Effector memory CD4-positive, alpha-beta T cell (primary cell): ENCODE data around the gene PLCB1.
"Not testable (repeated sequence)": the region's sequence is repeated elsewhere in the genome, so short reads cannot be mapped to it uniquely, and the experiment has no call there.

Experiments
- DNase-seq, 3 donors: peaks; one replicate each; pipeline ENCODE4 v3.0.0-alpha.2; 2020
- H3K27ac ChIP-seq: 2 replicates; pipeline ENCODE4 v1.7.0; 2013; ENCODE audit warnings: mild to moderate bottlenecking, low read length, moderate library complexity; ENCODE audit not compliant: insufficient read depth, poor library complexity, severe bottlenecking
- H3K27me3 ChIP-seq: replicated peaks from 2 replicates; pipeline ENCODE4 v1.7.0; 2013; ENCODE audit warnings: mild to moderate bottlenecking, low read length; ENCODE audit not compliant: insufficient read depth, control insufficient read depth, poor library complexity, severe bottlenecking
- H3K36me3 ChIP-seq: 2 replicates; pipeline ENCODE4 v1.7.0; 2013; ENCODE audit warnings: mild to moderate bottlenecking, low read length, moderate library complexity; ENCODE audit not compliant: control insufficient read depth, insufficient read depth
- H3K4me1 ChIP-seq: 2 replicates; pipeline ENCODE4 v1.7.0; 2013; ENCODE audit warnings: low read length, mild to moderate bottlenecking; ENCODE audit not compliant: control insufficient read depth, insufficient read depth, poor library complexity, severe bottlenecking
- H3K4me3 ChIP-seq: 2 replicates; pipeline ENCODE4 v1.7.0; 2013; ENCODE audit warnings: low read length, low read depth, mild to moderate bottlenecking; ENCODE audit not compliant: insufficient read depth, poor library complexity, severe bottlenecking
- H3K9me3 ChIP-seq: 2 replicates; pipeline ENCODE4 v1.7.0; 2013; ENCODE audit warnings: mild to moderate bottlenecking, low read length, moderate library complexity; ENCODE audit not compliant: control insufficient read depth

PLCB1 gene

DNA sequence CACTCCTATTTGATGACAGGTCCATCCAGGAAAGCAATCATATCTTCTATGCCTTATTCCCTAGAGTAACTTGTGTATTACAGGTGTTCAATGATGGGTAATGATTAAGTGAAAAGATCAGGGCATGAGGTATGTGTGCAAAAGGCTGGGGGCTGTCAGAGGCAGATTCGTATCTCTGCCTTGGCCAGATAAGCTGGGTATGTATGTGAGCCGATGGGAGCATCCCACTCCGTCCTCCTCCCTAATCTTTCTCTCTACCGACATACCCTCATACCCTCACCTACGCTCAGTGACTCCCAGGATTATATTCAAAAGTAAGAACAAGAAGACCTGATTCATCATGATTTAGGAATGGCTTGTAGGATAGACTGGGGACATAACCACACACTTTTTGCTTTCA is 238.7 kb downstream of the PLCB1 start:
- H3K27me3 ChIP-seq: no peaks in the 10 kb centered on the region
- no peak overlapping the region for H3K27ac ChIP-seq
- no peaks in the 10 kb centered on the region for H3K9me3 ChIP-seq
- no peaks in the 10 kb centered on the region for H3K36me3 ChIP-seq
- H3K4me3 ChIP-seq: no peak overlapping the region
- peaks cover 2% of the 10 kb centered on the region for H3K4me1 ChIP-seq
- no peak for DNase-seq

DNA sequence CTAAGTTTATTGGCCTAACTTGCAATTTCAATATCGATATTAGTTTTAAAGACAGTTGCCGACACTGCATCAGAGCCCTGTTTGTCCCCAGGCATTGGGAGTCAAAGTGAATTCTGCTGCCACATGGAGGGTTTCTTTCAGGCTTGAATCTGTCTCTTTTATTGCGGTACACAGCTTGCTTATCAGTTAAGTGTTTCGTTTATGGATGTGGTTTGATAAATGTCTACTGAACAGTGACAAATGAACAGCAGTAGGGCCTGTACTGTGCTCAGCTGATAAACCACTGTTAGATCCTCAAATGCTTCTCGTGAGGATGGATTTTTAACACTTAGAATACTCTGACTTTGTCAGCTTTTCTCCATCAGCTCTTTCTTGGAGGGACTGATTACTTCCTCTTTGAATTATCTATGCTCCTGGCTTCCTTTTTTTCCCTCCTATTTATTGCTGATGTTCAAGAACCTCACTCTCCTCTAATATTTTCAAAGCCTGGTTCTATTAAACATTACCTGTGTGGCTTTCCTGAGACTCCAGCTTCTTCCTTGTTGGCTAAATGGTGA is 240.8 kb downstream of the PLCB1 start:
- no peak overlapping the region for H3K4me3 ChIP-seq
- no peaks in the 10 kb centered on the region for H3K27me3 ChIP-seq
- no peak overlapping the region for H3K27ac ChIP-seq
- no peak for DNase-seq
- H3K4me1 ChIP-seq: peaks cover 2% of the 10 kb centered on the region
- H3K9me3 ChIP-seq: no peaks in the 10 kb centered on the region
- H3K36me3 ChIP-seq: no peaks in the 10 kb centered on the region

DNA sequence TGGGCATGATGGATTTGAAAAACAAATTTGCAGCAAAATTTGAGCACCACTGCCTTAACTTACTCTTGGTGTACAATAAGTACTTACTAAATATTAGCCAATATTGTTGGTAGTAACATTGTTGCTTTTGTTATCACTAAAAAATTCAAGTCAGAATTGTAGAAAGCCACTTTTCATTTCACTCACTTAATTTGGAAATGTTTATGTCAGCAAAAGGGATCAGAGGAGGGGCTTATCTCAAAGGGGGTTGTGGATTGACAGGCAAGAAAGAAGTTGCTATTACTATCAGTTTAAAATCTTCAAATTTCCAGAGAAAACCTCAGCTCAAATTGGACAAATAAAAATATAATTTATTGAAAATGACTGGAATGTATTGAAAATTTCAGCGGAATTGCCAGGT is 241.5 kb downstream of the PLCB1 start:
- peaks cover 2% of the 10 kb centered on the region for H3K4me1 ChIP-seq
- no peak for DNase-seq
- no peaks in the 10 kb centered on the region for H3K36me3 ChIP-seq
- no peaks in the 10 kb centered on the region for H3K9me3 ChIP-seq
- no peaks in the 10 kb centered on the region for H3K27me3 ChIP-seq
- H3K27ac ChIP-seq: no peak overlapping the region
- H3K4me3 ChIP-seq: no peak overlapping the region

DNA sequence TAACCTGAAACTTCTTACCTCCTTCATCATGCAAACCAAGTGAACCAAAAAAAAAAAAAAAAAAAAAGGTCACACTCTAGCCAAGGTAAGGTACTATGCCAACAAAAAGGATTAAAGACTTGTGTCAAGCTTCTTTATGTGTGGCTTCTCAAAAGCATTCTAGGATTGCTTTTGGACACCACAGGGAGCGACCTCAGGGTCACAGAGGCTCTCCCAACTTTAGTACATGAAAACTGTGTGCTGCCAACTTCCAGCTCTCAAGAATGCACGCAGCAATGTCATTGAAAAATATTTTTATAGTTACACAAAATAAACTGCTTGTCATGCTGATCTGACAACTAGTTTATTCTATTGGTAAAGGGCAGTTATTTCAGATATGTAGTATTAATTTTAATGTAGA is 243.8 kb downstream of the PLCB1 start:
- DNase-seq: no peak
- H3K27ac ChIP-seq: no peak overlapping the region
- H3K27me3 ChIP-seq: no peaks in the 10 kb centered on the region
- H3K4me3 ChIP-seq: no peak overlapping the region
- no peaks in the 10 kb centered on the region for H3K36me3 ChIP-seq
- no peaks in the 10 kb centered on the region for H3K4me1 ChIP-seq
- H3K9me3 ChIP-seq: no peaks in the 10 kb centered on the region

DNA sequence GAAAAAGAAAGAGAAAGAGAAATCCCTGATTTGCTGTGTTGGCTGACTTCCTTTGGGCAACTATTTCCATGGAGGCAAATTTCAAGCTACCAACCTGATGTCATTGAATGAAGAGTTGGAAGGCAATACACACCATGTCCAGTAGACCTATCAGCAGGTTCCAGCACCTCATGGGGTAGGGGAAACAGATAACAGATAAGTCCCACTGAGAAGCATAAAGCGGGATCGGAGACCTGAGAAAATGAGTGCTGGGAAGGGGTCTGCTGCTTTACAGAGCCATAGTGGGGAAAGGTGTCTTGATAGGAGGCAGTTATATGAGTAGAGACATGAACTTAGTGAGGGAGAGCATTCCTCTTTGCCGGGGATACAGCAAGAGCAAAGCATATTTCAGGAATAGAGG is 244.9 kb downstream of the PLCB1 start:
- H3K27ac ChIP-seq: no peak overlapping the region
- no peak for DNase-seq
- H3K4me1 ChIP-seq: no peaks in the 10 kb centered on the region
- no peaks in the 10 kb centered on the region for H3K9me3 ChIP-seq
- H3K27me3 ChIP-seq: no peaks in the 10 kb centered on the region
- H3K4me3 ChIP-seq: no peak overlapping the region
- no peaks in the 10 kb centered on the region for H3K36me3 ChIP-seq

DNA sequence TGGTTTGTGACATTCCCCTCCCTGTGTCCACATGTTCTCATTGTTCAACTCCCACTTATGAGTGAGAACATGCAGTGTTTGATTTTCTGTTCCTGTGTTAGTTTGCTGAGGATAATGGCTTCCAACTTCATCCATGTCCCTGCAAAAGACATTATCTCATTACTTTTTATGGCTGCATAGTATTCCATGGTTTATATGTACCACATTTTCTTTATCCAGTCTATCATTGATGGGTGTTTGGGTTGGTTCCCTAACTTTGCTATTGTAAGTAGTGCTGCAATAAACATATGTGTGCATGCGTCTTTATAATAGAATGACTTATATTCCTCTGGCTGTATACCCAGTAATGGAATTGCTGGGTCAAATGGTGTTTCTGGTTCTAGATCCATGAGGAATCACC is 247.1 kb downstream of the PLCB1 start:
- not testable (repeated sequence) for H3K27me3 ChIP-seq, DNase-seq, H3K4me3 ChIP-seq, H3K27ac ChIP-seq, H3K36me3 ChIP-seq, H3K9me3 ChIP-seq, H3K4me1 ChIP-seq

DNA sequence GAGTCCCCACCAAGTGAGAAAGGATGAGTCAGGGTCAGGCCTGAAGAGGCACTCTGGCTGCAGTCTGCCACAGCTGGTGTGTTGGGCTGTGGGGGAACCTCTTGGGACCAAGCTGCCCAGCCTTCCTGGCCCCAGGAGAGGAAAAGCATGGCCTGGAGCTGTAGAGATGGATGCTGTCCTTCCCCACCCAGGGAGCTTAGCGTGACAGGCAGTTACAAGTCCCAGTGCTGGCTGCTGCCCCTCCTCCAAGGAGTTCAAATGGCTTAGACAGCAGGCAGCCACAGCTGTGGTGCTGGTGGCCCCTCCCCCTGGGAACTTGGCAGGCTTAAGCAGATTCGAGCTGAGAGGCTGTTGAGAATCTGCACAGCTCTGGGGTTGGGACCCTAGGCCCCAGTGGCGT is 253.2 kb downstream of the PLCB1 start:
- Histone ChIP-seq H3K27ac (no peak overlapping the region), H3K4me1 (no peaks in the 10 kb centered on the region), H3K36me3 (no peaks in the 10 kb centered on the region), H3K4me3 (no peak overlapping the region), H3K27me3 (no peaks in the 10 kb centered on the region), H3K9me3 (no peaks in the 10 kb centered on the region)
- no peak for DNase-seq

DNA sequence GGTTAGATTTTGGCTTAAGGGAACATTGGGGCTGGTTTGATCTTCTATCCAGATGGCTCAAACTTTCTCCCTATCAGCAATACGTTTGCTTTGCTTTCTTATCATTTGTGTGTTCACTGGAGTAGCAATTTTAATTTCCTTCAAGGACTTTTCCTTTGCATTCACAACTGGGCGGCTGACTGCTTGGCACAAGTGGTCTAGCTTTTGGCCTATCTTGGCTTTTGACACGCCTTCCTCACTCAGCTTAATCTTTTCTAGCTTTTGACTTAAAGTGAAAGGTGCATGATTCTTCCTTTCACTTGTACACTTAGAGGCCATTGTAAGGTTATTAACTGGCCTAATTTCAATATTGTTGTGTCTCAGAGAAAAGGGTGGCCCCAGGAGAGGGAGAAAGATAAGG is 254.9 kb downstream of the PLCB1 start:
- H3K9me3 ChIP-seq: no peaks in the 10 kb centered on the region

DNA sequence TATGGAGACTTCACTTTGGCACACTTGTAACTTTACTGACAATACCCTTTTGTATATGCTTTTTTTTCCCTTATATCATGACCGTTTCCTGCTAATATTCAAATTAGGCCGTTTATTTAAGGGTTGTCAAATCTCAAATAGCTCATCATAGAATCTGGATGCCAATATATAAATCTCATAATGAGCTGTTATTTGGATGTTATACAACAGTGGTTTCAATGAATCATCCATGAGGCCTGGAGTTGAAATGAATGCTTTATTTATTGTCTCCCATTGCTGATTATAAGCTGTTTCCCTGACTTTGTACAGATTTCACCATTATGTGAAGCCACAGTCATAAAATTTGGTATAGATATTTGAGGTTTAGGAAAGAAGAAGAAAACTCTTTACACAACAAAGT is 256.1 kb downstream of the PLCB1 start:
- no peaks in the 10 kb centered on the region for H3K27me3 ChIP-seq
- no peak overlapping the region for H3K4me3 ChIP-seq
- H3K4me1 ChIP-seq: no peaks in the 10 kb centered on the region
- H3K36me3 ChIP-seq: no peaks in the 10 kb centered on the region
- no peak overlapping the region for H3K27ac ChIP-seq
- DNase-seq: no peak
- H3K9me3 ChIP-seq: no peaks in the 10 kb centered on the region

More for the DNA sequence above, 254.9 kb downstream of the PLCB1 start:
- Histone ChIP-seq H3K27me3 (no peaks in the 10 kb centered on the region), H3K4me1 (no peaks in the 10 kb centered on the region), H3K36me3 (no peaks in the 10 kb centered on the region), H3K4me3 (no peak overlapping the region), H3K27ac (no peak overlapping the region)
- no peak for DNase-seq

DNA sequence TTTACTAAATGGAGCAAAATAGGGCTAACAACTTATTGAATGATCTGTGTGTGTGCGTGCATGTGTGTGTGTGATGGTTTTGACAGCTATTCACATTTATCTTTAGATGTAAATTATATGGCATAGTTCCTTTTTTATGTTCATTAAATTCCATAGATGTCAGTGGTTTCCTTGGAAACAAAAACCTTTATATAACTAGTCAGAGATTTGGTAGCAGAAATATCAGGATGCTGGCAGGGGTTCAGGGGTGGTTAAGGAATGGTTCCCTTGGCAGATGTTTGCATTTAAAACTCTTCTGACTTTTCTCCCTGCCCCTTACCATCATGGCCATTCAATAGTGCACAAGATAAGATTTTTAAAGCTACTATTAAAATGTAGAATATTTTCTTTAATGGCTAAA is 256.6 kb downstream of the PLCB1 start:
- no peak overlapping the region for H3K27ac ChIP-seq
- H3K4me3 ChIP-seq: no peak overlapping the region
- H3K36me3 ChIP-seq: no peaks in the 10 kb centered on the region
- no peaks in the 10 kb centered on the region for H3K9me3 ChIP-seq
- H3K27me3 ChIP-seq: no peaks in the 10 kb centered on the region
- no peaks in the 10 kb centered on the region for H3K4me1 ChIP-seq
- DNase-seq: no peak
